ENCODE measurements around the gene SLC24A3.

Gene SLC24A3

GRCh38 chr20:19510611-19511010 is 298.2 kb downstream of the SLC24A3 start:
- no peak for DNase-seq

DNA sequence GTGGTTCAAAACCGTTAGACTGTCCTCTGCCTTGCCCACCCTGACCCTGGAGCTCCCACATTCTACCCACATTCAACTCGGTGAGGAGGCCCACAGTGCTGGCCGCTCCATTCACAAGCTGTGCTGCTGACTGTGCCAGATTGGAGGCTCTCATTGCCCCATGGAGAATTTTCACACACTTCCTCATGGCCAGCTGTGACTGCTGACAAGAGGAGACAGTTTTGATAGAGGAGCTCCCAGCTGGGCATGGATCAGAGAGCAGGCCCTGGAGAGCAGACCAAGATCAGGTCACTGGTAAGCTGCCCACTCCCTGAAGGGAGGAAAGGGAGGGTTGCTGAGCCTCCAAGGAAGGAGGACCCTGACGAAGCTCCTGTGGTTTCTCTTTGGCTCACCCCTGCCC is 299.5 kb downstream of the SLC24A3 start:
- no peak for DNase-seq

DNA sequence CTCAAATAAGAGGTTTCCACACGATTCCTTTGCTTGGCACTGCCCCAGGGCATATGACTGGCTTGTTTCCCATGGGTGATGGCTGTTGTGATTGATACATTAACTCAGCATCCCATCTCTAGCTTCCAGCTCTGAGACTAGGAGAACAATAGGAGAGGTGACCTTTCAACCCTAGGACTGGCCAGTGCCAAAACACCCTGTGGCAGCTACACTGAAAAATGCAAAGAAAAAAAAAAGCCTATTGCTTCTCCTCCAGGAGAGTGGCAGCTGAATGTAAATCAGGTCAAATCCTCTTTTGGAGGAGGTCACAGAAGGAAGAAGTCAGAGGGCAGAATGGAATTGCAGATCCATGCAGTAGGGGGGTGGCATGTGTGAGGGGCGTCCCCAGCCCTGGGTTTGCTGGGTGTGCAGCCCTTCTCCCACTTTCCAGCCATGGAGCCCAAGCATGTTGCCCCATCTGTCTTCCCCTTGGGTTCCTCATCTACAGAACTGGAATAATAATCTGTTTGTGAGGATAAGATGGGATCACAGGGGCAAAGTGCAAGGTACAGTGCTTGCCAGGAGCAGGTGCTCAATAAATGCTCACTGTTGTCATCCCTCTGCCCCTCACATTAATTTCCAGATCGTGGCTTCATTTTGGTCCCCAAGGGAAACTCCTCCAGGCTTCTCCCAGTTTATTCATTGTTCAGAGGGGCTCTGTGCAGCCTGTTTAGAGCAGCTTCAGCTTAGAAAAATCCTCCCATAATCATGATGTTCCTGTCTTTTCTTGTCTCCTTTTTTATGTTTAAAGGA is 300.6 kb downstream of the SLC24A3 start:
- no peak for DNase-seq

- no peak for DNase-seq
Observed at GRCh38 chr20:19515074-19515473, 302.6 kb downstream of the SLC24A3 start.

- no peak for DNase-seq
Observed at GRCh38 chr20:19519466-19519865, 307.0 kb downstream of the SLC24A3 start.

GRCh38 chr20:19520261-19520660 is 307.8 kb downstream of the SLC24A3 start:
- no peak for DNase-seq

GRCh38 chr20:19522071-19522801 is 309.8 kb downstream of the SLC24A3 start:
- no peak for DNase-seq

DNA sequence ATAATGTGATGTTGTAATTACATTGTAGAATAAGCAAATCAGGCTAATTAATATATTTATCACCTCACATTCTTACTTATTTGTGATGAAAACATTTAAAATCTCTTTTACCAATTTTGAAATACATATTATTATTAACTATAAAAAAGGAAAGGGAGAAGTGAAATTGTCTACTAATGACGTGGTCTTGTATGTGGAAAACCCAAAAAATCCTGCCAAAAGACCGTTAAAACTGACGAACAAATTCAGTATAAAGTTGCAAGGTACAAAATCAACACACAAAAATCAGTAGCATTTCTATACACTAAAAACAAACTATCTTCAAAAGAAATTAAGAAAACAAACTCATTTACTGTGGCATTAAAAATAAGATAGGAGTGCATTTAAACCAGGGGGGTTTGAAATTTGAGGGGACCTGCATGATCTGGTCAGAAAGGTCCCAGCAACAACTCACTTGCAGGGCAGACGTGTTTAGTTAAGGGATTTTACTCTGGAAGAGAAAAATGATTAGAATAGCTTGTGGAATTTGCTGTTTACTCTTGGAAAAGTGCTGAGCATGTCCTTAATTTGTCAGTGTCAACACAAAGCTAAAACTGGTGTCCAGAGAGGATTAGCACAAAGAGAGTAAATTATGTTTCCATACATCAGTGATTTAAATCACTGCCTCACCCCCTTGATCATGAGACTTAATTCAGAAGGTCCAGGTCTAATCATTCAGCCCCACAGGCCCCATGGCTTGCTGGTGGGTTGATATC is 310.6 kb downstream of the SLC24A3 start:
- no peak for DNase-seq

DNA sequence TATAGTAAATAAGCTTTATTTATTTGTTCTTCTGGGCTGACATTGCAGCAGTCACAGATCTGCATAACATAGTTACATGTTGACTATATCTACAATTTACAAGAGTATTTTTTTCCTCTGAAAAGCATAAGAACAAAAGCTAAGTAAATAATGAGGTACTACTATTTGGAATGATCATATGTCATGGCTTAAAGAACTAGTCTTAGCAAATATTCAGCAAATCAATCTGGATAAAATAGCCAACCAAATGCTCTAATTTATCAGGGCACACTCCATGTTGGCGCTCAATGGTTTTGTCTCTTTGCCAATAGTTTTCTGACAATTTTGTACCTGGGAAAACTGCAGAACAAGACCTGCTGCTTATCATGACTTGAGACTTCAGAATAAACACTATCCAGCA is 312.2 kb downstream of the SLC24A3 start:
- no peak for DNase-seq

- no peak for DNase-seq
Observed at GRCh38 chr20:19527509-19527908, 315.1 kb downstream of the SLC24A3 start.

DNA sequence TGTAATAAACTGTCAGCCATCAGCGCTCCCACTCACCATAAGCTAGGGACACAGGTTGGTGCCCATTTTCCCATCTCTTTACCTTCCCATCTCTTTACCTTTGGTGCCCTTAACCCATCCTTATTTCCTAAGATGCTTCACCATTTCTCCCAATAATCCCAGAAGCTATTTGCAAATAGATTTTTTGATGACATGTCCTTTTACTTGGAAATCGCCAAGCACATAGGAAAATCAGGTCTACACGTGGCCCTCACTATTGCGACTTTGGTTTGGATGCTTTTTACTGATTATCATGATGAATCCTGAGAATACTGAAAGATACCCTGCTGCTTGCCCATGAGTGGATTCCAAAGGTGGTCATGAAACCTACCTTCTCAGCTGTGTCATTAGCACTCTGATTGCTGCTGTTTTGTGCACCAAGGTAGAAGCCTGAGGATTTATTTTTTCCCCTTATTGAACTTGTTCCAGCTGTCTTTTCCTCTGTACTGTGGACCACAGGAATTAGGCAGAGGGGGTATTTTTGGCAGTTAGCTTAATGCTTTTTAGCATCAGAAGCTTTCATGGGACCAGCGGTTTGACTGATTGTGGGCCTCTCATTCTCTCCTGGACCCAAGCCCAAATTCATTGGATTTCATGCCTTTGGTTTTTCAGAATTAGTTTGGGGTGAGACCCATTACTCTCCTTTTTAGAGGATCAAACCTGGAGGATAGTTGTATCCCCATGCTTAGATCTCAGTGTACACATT is 316.0 kb downstream of the SLC24A3 start:
- DNase-seq = no peak

- no peak for DNase-seq
Observed at GRCh38 chr20:19530006-19530405, 317.6 kb downstream of the SLC24A3 start.

DNA sequence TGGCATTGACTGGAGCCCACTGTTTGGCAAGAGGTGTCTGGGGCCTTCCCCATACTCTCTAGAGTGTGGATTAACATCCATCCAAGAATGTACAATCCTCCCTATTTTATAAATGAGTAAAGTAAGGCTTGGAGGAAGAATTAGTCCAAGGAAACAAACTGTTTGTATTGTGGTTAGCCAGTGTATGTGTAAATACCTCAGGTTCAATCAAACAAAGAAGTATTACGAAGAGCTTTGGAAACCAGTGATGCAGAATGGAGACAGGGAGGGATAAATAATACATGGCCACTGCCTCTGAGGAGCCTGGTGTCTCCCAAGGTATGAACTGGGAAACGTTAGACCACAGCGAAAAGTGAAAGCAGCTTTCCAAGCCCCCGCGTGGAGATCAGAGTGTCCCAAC is 319.0 kb downstream of the SLC24A3 start:
- DNase-seq = no peak

GRCh38 chr20:19538556-19538955 is 326.1 kb downstream of the SLC24A3 start:
- no peak for DNase-seq

- DNase-seq = no peak
Observed at GRCh38 chr20:19539191-19539590, 326.7 kb downstream of the SLC24A3 start.

DNA sequence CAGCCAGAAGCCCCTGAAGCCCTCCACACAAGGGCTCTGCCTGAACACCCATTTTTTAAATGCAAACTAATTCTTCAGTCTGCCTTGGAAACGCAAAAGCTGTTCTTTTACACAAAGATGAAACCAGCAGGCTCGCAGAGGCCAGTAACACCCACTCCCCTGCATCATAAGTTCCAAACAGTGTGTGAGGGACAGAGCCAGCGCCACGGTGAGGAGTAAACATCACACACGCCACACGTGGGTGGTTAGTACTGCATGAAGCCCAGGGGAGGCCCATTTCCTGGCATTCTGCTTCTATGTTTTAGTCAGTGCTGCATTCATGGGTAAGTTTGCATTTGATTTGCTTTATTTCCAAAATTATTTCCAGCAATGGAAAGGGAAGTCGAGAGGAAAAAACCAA is 327.9 kb downstream of the SLC24A3 start:
- no peak for DNase-seq

- no peak for DNase-seq
Observed at GRCh38 chr20:19543101-19543500, 330.7 kb downstream of the SLC24A3 start.

- no peak for DNase-seq
Observed at GRCh38 chr20:19544684-19545083, 332.2 kb downstream of the SLC24A3 start.

DNA sequence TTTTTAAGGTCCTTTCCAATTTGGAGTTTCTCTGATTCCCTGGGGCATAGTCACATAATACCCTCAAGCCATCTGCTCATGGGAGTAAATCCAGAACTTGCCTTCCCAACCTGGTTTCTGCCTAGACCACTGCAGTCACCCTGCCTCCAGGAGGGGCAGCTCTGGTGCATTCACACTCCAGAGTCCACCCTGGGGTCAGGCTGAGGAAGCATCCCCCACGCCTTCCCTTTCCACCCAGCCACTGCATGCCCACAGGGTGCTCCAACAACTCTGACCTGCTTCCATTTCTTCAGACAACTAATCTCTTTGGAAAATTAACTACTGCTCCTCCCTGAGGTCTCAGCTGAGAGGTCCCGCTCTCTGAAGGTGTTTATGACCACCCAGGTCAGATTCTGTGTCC is 334.2 kb downstream of the SLC24A3 start:
- no peak for DNase-seq

- no peak for DNase-seq
Observed at GRCh38 chr20:19547547-19547946, 335.1 kb downstream of the SLC24A3 start.

- DNase-seq = no peak
Observed at GRCh38 chr20:19549896-19550295, 337.5 kb downstream of the SLC24A3 start.
